Stimulated activated effector memory CD8-positive, alpha-beta T cell treated with anti-CD3 and anti-CD28 coated beads, Interleukin-12 subunit alpha, Interleukin-12 subunit beta, amount 100 ng/mL, for 72 hours (primary cell): ENCODE measurements around the gene PSMD11.

Experiments used
- ATAC-seq: fragments of 150-1000 bp; cut with Tn5 transposase; 2 replicates; pipeline ENCODE4 v1.10.0; 2021
- DNase-seq, 2 donors: peaks; one replicate each; pipeline ENCODE4 v3.0.0; 2021 to 2022; ENCODE audit warnings: low spot score in 2 of 2
- H3K27ac Mint-ChIP-seq: one replicate; pipeline ENCODE4 v1.8.0; 2022; ENCODE audit warnings: mild to moderate bottlenecking, mixed read lengths
- H3K36me3 Mint-ChIP-seq: one replicate; pipeline ENCODE4 v1.8.0; 2022; ENCODE audit warnings: mild to moderate bottlenecking, mixed read lengths
- H3K4me1 Mint-ChIP-seq: one replicate; pipeline ENCODE4 v1.8.0; 2022; ENCODE audit warnings: mixed read lengths
- H3K4me3 Mint-ChIP-seq: one replicate; pipeline ENCODE4 v1.8.0; 2022; ENCODE audit warnings: mild to moderate bottlenecking, mixed read lengths
- H3K9me3 Mint-ChIP-seq: one replicate; pipeline ENCODE4 v1.8.0; 2022; ENCODE audit warnings: mixed read lengths

PSMD11 gene

DNA sequence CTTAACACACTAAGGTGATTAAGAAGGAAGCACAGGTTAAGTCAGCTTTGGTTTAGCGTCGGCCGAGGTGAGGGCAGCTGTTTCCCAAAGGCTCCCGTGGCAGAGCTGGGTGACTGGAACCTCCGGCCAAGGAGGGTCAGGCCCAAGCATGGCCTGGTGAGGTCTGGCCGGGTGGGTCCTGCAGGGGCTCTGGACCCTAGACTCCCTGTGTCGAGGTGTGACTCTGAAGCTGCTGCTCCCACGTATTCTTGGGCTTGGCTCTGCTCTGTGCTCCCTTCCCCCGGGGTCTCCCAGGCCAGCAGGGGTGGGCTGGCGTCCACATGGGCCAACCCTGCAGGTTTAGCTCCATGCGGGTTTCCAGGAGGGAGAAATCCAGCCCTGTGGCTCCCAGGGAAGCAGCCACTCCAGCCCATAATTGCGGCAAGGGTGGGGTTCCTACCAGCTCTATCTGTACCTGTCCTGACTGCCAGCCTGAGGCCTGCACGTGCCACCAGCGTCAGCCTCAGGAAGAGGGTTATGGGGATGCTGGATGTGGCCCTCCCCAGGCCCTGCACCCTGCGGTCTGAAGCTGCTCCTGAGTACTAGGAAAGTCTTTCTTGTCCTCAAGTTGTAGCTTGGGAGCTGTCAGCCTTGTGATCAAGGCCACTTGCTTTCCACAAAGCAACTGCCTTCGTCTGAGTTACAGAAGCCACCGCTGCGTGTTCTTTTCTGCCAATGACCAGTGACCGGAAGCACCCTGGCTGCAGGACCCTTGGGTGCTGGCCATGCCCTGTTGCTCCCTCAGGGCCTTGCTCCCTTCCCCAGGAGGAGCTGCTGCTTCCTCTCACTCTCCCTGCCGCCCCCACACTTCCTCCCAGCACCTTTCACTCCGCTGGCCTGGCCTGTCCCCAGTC is 47.3 kb downstream of the PSMD11 start:
- peaks cover 46% of the 10 kb centered on the region for H3K4me1 Mint-ChIP-seq
- ATAC-seq (no peak), DNase-seq (no peak)
- peak overlapping the region; percentile 12 for H3K4me3 Mint-ChIP-seq
- no peak overlapping the region for H3K27ac Mint-ChIP-seq
- H3K9me3 Mint-ChIP-seq = no peaks in the 10 kb centered on the region
- H3K36me3 Mint-ChIP-seq = peaks cover 37% of the 10 kb centered on the region

GRCh38 chr17:32492264-32492589 is 47.9 kb downstream of the PSMD11 start:
- ATAC-seq (no peak), DNase-seq (no peak)
- Mint-ChIP-seq H3K36me3 (peaks cover 37% of the 10 kb centered on the region), H3K9me3 (no peaks in the 10 kb centered on the region), H3K4me3 (peak overlapping the region; percentile 12), H3K27ac (peak overlapping the region; percentile 52), H3K4me1 (peaks cover 46% of the 10 kb centered on the region)

- DNase-seq (no peak), ATAC-seq (no peak)
- Mint-ChIP-seq H3K27ac (peak overlapping the region; percentile 52), H3K4me3 (peak overlapping the region; percentile 12), H3K9me3 (no peaks in the 10 kb centered on the region), H3K36me3 (peaks cover 33% of the 10 kb centered on the region), H3K4me1 (peaks cover 41% of the 10 kb centered on the region)
These were observed 48.5 kb downstream of the PSMD11 start for GRCh38 chr17:32492648-32493289.

DNA sequence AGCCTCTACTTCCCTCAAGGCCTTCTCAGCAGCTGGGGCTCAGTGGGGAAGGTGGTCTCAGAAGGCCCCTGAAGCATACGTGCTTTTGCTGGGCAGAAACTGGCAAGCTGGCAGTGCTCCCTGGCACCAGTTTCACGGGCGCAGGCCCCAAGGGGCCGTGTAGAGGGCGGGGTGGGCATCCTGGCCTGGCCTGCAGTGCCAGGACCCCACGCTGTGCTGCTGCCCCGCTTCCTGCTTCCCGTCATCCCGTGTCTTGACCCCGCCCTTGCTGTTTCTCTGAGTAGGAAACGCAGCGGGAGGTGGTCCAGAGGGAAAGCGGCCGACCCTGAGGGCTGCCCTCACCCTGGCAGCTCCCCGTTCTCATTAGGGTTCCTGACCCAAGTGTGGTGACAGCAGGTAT is 49.3 kb downstream of the PSMD11 start:
- no peaks in the 10 kb centered on the region for H3K9me3 Mint-ChIP-seq
- H3K4me1 Mint-ChIP-seq = peaks cover 33% of the 10 kb centered on the region
- no peak overlapping the region for H3K4me3 Mint-ChIP-seq
- DNase-seq (no peak), ATAC-seq (no peak)
- H3K27ac Mint-ChIP-seq = no peak overlapping the region
- peaks cover 24% of the 10 kb centered on the region for H3K36me3 Mint-ChIP-seq

DNA sequence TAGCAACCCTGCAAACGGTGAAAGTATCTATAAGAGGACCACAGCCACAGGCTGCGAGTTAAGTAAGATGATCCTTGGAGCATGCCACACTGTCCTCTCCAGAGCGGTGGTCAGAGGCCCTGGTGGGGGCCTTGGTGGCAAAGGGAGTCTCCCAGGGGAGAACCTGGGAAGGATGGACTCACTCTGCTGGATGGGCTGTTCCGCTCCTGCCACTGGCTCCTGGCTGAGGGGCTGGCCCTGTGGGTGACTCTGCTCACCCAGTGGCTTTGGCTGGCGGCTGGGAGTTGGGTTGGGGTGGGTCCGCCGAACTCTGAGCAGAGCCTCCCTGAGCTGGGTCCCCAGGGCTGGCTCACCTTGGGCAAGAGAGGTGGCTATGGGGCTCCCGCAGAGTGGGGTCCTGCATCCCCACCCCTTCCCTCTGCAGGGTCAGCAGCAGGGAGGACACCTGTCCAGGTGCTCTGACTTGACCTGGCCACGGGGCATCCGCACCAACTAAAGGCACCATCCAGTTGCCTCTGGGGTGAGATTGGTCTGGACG is 49.7 kb downstream of the PSMD11 start:
- H3K9me3 Mint-ChIP-seq = no peaks in the 10 kb centered on the region
- H3K36me3 Mint-ChIP-seq = peaks cover 20% of the 10 kb centered on the region
- peaks cover 28% of the 10 kb centered on the region for H3K4me1 Mint-ChIP-seq
- DNase-seq = no peak
- ATAC-seq = no peak
- no peak overlapping the region for H3K27ac Mint-ChIP-seq
- no peak overlapping the region for H3K4me3 Mint-ChIP-seq

DNA sequence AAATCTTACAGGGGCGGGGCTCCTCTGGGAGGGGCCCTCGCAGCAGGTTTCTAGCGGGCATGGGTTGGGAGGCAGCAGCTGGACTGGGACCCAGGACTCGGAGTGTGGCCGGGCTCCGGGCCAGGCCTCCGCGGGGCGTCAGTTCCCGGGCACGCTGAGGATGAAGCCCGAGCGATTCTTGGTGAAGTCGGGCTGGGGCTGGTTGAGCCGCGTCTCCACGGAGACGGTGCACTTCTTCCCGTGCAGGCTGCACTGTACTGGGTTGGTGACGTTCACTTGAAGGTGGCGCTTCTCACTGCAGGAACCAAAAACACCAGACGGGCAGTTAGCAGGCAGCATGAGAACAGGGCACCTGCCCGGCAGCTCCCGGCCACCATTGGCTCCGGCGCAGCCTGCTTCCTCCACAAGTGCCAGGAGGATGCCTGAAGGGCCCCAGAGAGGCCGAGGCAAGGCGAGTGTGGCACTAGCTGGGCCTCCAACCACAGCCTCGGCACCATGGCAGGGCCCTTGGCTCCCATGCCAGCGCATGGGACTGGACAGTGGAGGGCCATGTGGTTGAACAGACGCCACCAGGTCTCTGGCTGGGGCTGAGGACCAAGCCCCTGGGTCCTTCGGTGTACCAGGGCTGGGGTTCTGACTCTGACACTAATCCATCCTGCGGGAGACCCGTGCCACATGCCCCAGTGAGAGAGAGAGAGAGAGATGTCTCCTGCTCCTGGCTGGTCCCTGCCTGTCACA is 50.5 kb downstream of the PSMD11 start:
- Mint-ChIP-seq H3K9me3 (no peaks in the 10 kb centered on the region), H3K4me1 (peaks cover 21% of the 10 kb centered on the region), H3K36me3 (peaks cover 13% of the 10 kb centered on the region), H3K27ac (no peak overlapping the region), H3K4me3 (no peak overlapping the region)
- DNase-seq (no peak), ATAC-seq (no peak)

DNA sequence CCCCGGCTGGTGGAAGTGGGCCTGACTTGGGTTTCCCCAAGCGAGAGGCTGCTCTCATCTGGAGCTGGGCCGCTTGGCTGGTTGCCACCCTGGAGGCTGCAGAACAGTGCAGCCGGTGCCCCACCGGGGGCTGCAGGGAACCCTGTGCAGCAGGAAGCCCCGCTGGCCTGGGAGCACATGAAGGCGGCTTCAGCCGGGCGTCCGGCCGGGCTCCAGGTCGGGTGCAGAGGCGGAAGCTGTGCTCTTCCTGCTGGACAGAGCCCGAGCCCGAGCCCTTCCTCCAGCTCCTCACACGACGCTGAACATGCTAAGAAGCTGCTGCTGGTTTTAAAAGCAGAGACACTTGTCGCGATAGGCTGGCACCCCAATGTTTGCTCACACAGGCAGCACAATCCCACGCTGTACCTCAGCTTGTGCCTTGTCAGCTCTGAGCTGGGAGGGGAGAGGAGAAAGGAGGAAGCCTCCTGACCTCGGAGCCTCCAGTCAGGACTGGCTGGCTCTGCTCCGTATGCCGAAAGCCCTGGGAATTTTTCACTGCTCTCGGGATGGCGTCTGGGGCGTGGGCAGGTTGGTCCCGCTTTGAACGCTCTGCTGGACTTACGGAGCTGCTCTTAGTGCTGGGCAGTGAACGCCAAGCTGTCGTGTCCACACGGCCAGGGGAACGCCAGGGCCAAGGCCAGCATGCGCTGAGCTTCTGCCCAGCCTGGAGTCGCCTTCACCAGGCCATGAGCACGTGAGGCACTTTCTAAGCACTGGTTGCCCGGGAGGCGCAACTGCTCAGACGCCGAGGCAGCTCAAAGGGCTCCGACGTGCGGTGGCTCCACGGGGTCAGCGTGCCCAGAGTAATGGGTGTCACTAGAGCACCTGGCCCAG is 51.3 kb downstream of the PSMD11 start:
- ATAC-seq (no peak), DNase-seq (no peak)
- Mint-ChIP-seq H3K36me3 (peaks cover 7% of the 10 kb centered on the region), H3K4me1 (peaks cover 18% of the 10 kb centered on the region), H3K27ac (no peak overlapping the region), H3K9me3 (no peaks in the 10 kb centered on the region), H3K4me3 (no peak overlapping the region)

- no peaks in the 10 kb centered on the region for H3K9me3 Mint-ChIP-seq
- H3K4me1 Mint-ChIP-seq = peaks cover 18% of the 10 kb centered on the region
- H3K36me3 Mint-ChIP-seq = peaks cover 7% of the 10 kb centered on the region
- ATAC-seq (no peak), DNase-seq (no peak)
- no peak overlapping the region for H3K27ac Mint-ChIP-seq
- H3K4me3 Mint-ChIP-seq = no peak overlapping the region
These were observed 52.2 kb downstream of the PSMD11 start for GRCh38 chr17:32496395-32497073.

DNA sequence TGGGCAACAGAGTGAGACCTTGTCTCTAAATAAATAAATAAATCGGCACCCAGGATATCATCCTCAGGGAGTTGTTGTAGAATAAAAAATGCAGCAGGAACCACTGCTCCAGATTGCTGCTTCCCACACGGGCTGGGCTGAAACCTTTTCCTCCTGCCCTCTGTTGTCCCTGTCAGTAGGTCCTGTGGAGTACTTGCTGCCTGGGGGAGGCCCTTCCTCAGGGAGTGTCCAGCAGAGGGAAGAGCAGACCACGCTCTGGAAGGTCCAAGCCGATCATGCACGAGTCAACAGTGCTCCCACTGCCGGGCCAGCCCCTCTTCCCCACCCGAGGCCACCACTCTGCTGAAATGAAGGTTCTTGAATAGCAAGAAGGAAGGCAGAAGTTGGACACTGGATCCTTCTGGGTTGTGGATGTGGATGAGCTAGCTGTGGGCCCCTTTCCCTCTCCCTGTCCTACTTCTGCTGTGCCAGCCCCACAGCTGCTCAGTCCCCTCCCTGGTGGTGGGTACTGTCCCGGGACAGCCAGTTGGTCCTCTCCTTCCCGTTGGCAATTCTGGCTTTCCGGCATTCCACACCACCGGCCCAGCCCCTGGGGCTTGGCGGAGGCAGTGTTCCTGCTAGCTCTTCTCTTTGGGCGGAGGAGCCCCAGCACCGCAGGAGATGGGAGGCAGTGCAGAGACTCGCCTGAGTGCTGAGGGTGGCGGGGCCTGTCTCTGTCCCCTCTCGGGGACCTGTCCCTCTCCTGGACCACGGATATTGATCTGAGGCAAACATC is 53.3 kb downstream of the PSMD11 start:
- ATAC-seq (no peak), DNase-seq (no peak)
- Mint-ChIP-seq H3K4me3 (no peak overlapping the region), H3K4me1 (peaks cover 15% of the 10 kb centered on the region), H3K9me3 (no peaks in the 10 kb centered on the region), H3K27ac (peak overlapping the region; percentile 86), H3K36me3 (no peaks in the 10 kb centered on the region)

DNA sequence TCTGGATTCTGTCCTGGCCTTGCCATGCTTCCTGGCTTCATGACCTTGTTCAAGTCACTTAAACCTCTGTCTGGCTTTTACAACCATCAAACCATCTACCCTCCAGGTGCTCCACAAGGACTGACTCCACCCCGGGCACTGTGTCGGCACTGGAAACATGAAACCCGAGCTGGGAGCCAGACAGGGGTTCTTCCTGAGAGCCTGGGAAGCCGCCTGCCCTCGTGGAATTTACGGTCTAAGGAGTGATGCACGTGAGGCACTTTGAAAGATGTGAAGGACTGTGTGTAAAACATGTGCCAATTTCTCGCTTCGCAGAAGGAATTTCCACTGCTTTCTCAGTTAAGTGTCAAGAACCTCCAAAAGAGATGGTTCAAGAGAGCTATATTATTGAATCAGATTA is 54.1 kb downstream of the PSMD11 start:
- Mint-ChIP-seq H3K4me1 (peaks cover 15% of the 10 kb centered on the region), H3K4me3 (no peak overlapping the region), H3K36me3 (no peaks in the 10 kb centered on the region), H3K9me3 (no peaks in the 10 kb centered on the region), H3K27ac (peak overlapping the region; percentile 86)
- ATAC-seq (no peak), DNase-seq (no peak)

- ATAC-seq (no peak), DNase-seq (no peak)
- no peaks in the 10 kb centered on the region for H3K9me3 Mint-ChIP-seq
- H3K36me3 Mint-ChIP-seq = no peaks in the 10 kb centered on the region
- peak overlapping the region; percentile 87 for H3K27ac Mint-ChIP-seq
- H3K4me1 Mint-ChIP-seq = peaks cover 45% of the 10 kb centered on the region
- no peak overlapping the region for H3K4me3 Mint-ChIP-seq
These were observed 57.7 kb downstream of the PSMD11 start for GRCh38 chr17:32502013-32502412.

DNA sequence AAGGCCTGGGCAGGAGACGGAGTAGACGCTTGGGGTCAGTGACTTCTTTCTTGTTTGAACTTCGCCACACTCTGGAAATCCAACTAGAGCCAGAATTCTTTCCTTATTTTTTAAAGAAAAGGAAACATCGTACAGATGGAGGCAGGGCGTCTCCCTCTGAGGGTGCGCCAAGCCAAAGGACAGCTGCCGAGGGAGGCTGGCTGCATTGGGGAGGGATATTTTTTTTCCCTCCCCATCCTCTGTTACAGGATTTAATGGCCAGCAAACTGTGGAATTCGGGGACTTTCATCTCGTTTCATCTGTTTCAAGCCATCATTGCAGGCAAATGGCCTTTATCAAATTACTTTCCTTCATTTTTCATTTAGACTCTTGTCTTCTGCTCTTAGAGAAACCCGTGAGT is 58.4 kb downstream of the PSMD11 start:
- Mint-ChIP-seq H3K36me3 (no peaks in the 10 kb centered on the region), H3K4me3 (no peak overlapping the region), H3K27ac (peak overlapping the region; percentile 87), H3K4me1 (peaks cover 45% of the 10 kb centered on the region), H3K9me3 (no peaks in the 10 kb centered on the region)
- ATAC-seq = no peak
- no peak for DNase-seq

- ATAC-seq (peak; percentile 96), DNase-seq (peak in 1 of 2 donors; percentile 67)
- Mint-ChIP-seq H3K9me3 (no peaks in the 10 kb centered on the region), H3K27ac (peak overlapping the region; percentile 87), H3K4me3 (peak overlapping the region; percentile 55), H3K4me1 (peaks cover 45% of the 10 kb centered on the region), H3K36me3 (no peaks in the 10 kb centered on the region)
These were observed 59.2 kb downstream of the PSMD11 start for GRCh38 chr17:32503251-32504165.
